Measurements from ENCODE around the gene RNASE12. TPM values are rescaled to one million over a fixed set of nuclear protein-coding genes. Genes with fewer than 3 reads are reported as not detected.

Gene RNASE12
- total and polyA plus RNA-seq, 9 of the 15 experiments (the other 6 are each of a cell fraction or from before 2014, with no cell fraction given): 0.24 TPM; not detected in 8

GRCh38 chr14:20632831-20633691 is 41.9 kb upstream of the RNASE12 start (continued):
- TF ChIP-seq MNT (conservative IDR thresholded peaks at IDR 0.05): 0 out of 4 replicates have a peak, but pooled peaks of 1 of the 2 experiments have one; percentile 22
- no peak for TF ChIP-seq ZC3H8 (IDR thresholded peaks at IDR 0.05)
- TF ChIP-seq XRCC4 (IDR thresholded peaks at IDR 0.05; ENCODE audit: extremely low read depth, insufficient read depth, insufficient read length): no peak
- TF ChIP-seq ARID3A (IDR thresholded peaks at IDR 0.05; ENCODE audit: borderline replicate concordance, low read depth, low read length): no peak
- no peak for TF ChIP-seq SRSF9 (IDR thresholded peaks at IDR 0.05; ENCODE audit: borderline replicate concordance, low read depth, low read length)
- no peak for TF ChIP-seq GMEB1 (CRISPR knock-in tag; IDR thresholded peaks at IDR 0.05)
- TF ChIP-seq HINFP (tag; conservative IDR thresholded peaks at IDR 0.05; ENCODE audit: low read depth): no peak
- TF ChIP-seq ZNF583 (CRISPR knock-in tag; IDR thresholded peaks at IDR 0.05): no peak
- no peak for TF ChIP-seq PHF20 (IDR thresholded peaks at IDR 0.05; ENCODE audit: partially characterized antibody)
- no peak for TF ChIP-seq CBX2 (IDR thresholded peaks at IDR 0.05; ENCODE audit: insufficient read depth, low read length, poor library complexity, severe bottlenecking)
- no peak for TF ChIP-seq ZNF707 (CRISPR knock-in tag; conservative IDR thresholded peaks at IDR 0.05)
- TF ChIP-seq ZC3H11A (IDR thresholded peaks at IDR 0.05; ENCODE audit: low read depth, low read length): no peak
- no peak for TF ChIP-seq SRSF1 (IDR thresholded peaks at IDR 0.05; ENCODE audit: low read depth, low read length)
- TF ChIP-seq PATZ1 (CRISPR knock-in tag; IDR thresholded peaks at IDR 0.05; ENCODE audit: borderline replicate concordance): no peak
- TF ChIP-seq BCOR (IDR thresholded peaks at IDR 0.05): peak; percentile 66
- peak; percentile 97 for TF ChIP-seq HMBOX1 (IDR thresholded peaks at IDR 0.05)
- TF ChIP-seq POLR3A (IDR thresholded peaks at IDR 0.05; ENCODE audit: borderline replicate concordance, extremely low read depth, insufficient read depth, insufficient read length): peak; percentile 85

Data from K562 (cell line).